RWPE2 (cell line): ENCODE data around the gene FNIP1.

Experiments
- ATAC-seq: fragments of 200-7000 bp; cut with Tn5 transposase; 3 replicates; pipeline ENCODE4 v1.9.1; 2021; ENCODE audit warnings: low read depth
- DNase-seq: peaks from one replicate; pipeline ENCODE4 v3.0.0-alpha.2; 2020; ENCODE audit warnings: low spot score
- H3K27ac ChIP-seq: fragments of 450-650 bp; 2 replicates; pipeline ENCODE4 v1.5.1; 2017; ENCODE audit warnings: mild to moderate bottlenecking; ENCODE audit not compliant: poor library complexity, severe bottlenecking
- H3K27me3 ChIP-seq: fragments of 250-450 bp; sonication (Bioruptor Pico); 2 replicates; pipeline ENCODE4 v1.5.1; 2021; ENCODE audit warnings: mild to moderate bottlenecking, moderate library complexity; ENCODE audit not compliant: insufficient read depth, poor library complexity, severe bottlenecking
- H3K36me3 ChIP-seq: fragments of 250-450 bp; sonication (Bioruptor Pico); 2 replicates; pipeline ENCODE4 v1.5.1; 2020; ENCODE audit warnings: low read depth, mild to moderate bottlenecking, moderate library complexity
- H3K4me1 ChIP-seq: fragments of 250-450 bp; sonication (Bioruptor Pico); 2 replicates; pipeline ENCODE4 v1.5.1; 2021; ENCODE audit warnings: mild to moderate bottlenecking, moderate library complexity; ENCODE audit not compliant: insufficient read depth, poor library complexity, severe bottlenecking
- H3K4me3 ChIP-seq: fragments of 250-450 bp; sonication (Bioruptor Pico); 2 replicates; pipeline ENCODE4 v1.5.1; 2021; ENCODE audit warnings: mild to moderate bottlenecking, moderate library complexity; ENCODE audit not compliant: severe bottlenecking
- H3K9me3 ChIP-seq: fragments of 250-450 bp; sonication (Bioruptor Pico); 2 replicates; pipeline ENCODE4 v1.5.1; 2021; ENCODE audit warnings: mild to moderate bottlenecking, moderate library complexity; ENCODE audit not compliant: severe bottlenecking
- CTCF ChIP-seq: fragments of 450-650 bp; IDR thresholded peaks from one replicate; pipeline ENCODE4 v1.5.1; 2017; ENCODE audit warnings: mild to moderate bottlenecking, moderate library complexity; ENCODE audit not compliant: poor library complexity, severe bottlenecking

The FNIP1 gene

DNA sequence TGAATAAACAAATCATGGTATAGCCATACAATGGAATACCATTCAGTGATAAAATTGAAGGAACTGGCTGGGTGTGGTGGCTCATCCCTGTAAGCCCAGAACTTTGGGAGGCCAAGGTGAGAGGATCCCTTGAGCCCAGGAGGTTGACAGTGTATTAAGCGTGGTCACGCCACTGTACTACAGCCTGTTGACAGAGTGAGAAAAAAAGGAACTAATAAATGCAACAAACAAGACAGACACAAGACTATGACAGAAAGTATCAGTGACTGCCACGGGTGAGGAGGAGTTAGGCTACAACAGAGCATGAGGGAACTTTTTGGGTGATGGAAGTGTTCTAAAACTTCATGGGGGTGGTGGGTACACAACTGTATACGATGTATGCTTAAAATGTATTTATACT lies 2.2 kb downstream of the FNIP1 start:
- Histone ChIP-seq H3K4me1 (peaks cover 8% of the 10 kb centered on the region), H3K36me3 (peaks cover 11% of the 10 kb centered on the region), H3K27ac (no peak overlapping the region), H3K4me3 (no peak overlapping the region), H3K27me3 (no peaks in the 10 kb centered on the region), H3K9me3 (no peaks in the 10 kb centered on the region)
- no peak for TF ChIP-seq CTCF
- DNase-seq (no peak), ATAC-seq (no peak)

GRCh38 chr5:131792896-131793295 lies 3.9 kb downstream of the FNIP1 start:
- H3K4me3 ChIP-seq = no peak overlapping the region
- H3K36me3 ChIP-seq = peaks cover 11% of the 10 kb centered on the region
- DNase-seq (no peak), ATAC-seq (no peak)
- no peaks in the 10 kb centered on the region for H3K27me3 ChIP-seq
- H3K27ac ChIP-seq = no peak overlapping the region
- H3K9me3 ChIP-seq = no peaks in the 10 kb centered on the region
- TF ChIP-seq CTCF = no peak
- H3K4me1 ChIP-seq = peaks cover 7% of the 10 kb centered on the region

DNA sequence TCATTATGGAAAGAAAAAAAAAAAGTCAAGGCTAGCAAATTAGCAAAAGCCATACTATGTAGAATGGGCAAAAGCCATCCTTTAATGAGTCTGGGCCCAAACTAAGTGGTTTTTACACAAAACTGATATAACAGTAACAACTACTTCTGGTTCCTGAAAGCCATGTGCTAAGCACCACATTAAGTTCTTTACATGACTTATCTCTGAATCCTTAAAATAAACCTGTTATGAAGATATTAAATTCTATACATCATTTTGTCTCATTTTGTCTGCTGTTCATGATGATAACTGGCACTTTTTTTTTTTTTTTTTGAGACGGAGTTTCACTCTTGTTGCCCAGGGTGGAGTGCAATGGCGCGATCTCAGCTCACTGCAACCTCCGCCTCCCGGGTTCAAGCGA lies 5.0 kb downstream of the FNIP1 start:
- H3K27me3 ChIP-seq = no peaks in the 10 kb centered on the region
- H3K36me3 ChIP-seq = peaks cover 11% of the 10 kb centered on the region
- no peaks in the 10 kb centered on the region for H3K9me3 ChIP-seq
- DNase-seq = no peak
- no peak overlapping the region for H3K27ac ChIP-seq
- no peak for ATAC-seq
- peaks cover 5% of the 10 kb centered on the region for H3K4me1 ChIP-seq
- no peak for TF ChIP-seq CTCF
- no peak overlapping the region for H3K4me3 ChIP-seq

- no peaks in the 10 kb centered on the region for H3K27me3 ChIP-seq
- H3K36me3 ChIP-seq = peaks cover 11% of the 10 kb centered on the region
- TF ChIP-seq CTCF = no peak
- H3K27ac ChIP-seq = no peak overlapping the region
- ATAC-seq (no peak), DNase-seq (no peak)
- H3K4me1 ChIP-seq = peaks cover 5% of the 10 kb centered on the region
- H3K4me3 ChIP-seq = no peak overlapping the region
- no peaks in the 10 kb centered on the region for H3K9me3 ChIP-seq
Observed at GRCh38 chr5:131790550-131790949, 6.3 kb downstream of the FNIP1 start.

DNA sequence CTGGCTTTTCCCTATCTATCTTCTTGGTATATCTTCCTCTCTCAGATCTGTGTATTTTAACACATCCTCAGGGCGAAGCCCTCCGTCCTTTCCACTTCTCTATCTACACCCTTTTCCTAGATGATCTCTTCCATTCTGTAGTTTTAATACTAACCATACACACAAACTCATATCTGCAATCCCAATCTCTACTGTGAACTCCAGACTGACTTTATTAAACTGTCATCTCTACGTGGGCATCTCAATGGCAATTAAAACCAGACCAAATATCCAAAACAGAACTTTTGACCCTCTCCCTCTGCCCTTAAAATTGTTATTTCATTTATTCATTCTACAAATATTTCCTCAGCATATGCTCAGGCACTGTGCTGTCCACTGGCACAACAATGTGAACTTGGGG lies 7.1 kb downstream of the FNIP1 start:
- Histone ChIP-seq H3K27me3 (no peaks in the 10 kb centered on the region), H3K4me1 (no peaks in the 10 kb centered on the region), H3K36me3 (peaks cover 11% of the 10 kb centered on the region), H3K9me3 (no peaks in the 10 kb centered on the region), H3K27ac (no peak overlapping the region), H3K4me3 (no peak overlapping the region)
- TF ChIP-seq CTCF = no peak
- DNase-seq (no peak), ATAC-seq (no peak)
